ENCODE data around the gene TMEM98. TPM values are rescaled to one million over a fixed set of nuclear protein-coding genes. Genes with fewer than 3 reads are reported as not detected.

Gene TMEM98
- total and polyA plus RNA-seq, 9 of the 15 experiments (the other 6 are each of a cell fraction or from before 2014, with no cell fraction given): 33.5 to 164 (median 84.7) TPM

DNA sequence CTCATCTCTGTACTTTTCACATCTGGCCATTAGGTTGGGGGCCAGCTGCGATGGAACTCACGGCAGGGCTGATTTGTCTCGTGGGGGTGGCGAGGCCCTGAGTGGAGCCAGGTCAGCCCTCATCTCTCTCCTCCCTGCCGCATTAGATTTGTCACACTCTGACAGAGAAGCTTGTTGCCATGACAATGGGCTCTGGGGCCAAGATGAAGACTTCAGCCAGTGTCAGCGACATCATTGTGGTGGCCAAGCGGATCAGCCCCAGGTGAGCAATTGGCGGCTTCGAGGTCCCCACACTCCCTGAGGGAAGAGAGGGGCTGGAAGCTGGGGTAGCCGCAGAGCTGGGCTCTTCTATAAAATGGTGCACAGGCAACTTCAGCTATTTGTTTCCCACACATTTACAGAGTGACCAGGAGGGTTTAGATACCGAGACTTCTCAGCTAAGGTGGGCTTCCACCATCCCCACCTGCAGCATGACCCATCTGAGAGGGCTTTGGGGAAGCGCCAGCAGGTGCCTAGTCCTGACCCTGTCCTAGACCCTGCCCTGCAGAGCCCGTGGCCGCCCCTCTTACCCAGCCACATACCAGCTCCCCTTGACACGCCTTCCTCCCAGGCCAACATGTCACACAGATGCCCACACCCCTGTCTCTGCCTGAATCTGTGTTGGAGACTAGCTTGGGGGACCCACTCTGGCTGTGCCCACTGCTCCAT is 8.4 kb downstream of the TMEM98 start:
- no peak overlapping the region for H3K27ac ChIP-seq (ENCODE audit: extremely low read depth, low read depth, low read length)
- in situ Hi-C loops (cut with MboI) (no loop called here), intact Hi-C loops (cut with micrococcal nuclease) (loop anchor here (2.0 kb wide), 1 partner anchor 60 kb away; the partner anchor contains the start of gene MYO1D)
- H3K4me3 ChIP-seq: no peak overlapping the region
- ChIA-PET POLR2A (interaction anchor here (0.5 to 0.8 kb wide), 3 partner anchors 20 to 59 kb away, joined by 3 read pairs; partner anchors contain the start of gene MYO1D), CTCF (ENCODE audit: low intra/inter-chr PET ratio) (interaction anchor here (0.6 to 2.3 kb wide), 5 partner anchors 128 to 455 kb away, joined by 3 to 29 read pairs (median 4); no protein-coding TSS in a partner anchor)
- DNase-seq (ENCODE audit: extremely low read depth in 1 of 4, low spot score in 3 of 4) (no peak), ATAC-seq (peak; percentile 60; the same call in 2 of the 3 replicates), FAIRE-seq (no peak)
- H2AFZ ChIP-seq (ENCODE audit: low read depth, low read length): no peak overlapping the region
- WGBS (ENCODE audit: insufficient coverage, low coverage, missing lambda C conversion rate): 66% methylated on average over 15 of the region's 15 CpGs
- no peaks in the 10 kb centered on the region for H4K20me1 ChIP-seq (replicated peaks; ENCODE audit: control insufficient read depth, insufficient read depth, low read length)
- H3K9me1 ChIP-seq (ENCODE audit: control insufficient read depth, insufficient read depth, low read length): no peaks in the 10 kb centered on the region
- no peaks in the 10 kb centered on the region; the same call in 1 of the 2 replicates for H3K9me3 ChIP-seq (replicated peaks; ENCODE audit: control insufficient read depth, insufficient read depth, low read depth, low read length)
- no peak overlapping the region for H3K9ac ChIP-seq (ENCODE audit: insufficient read depth in 1 of 2, low read depth in 2 of 2, low read length in 2 of 2)
- peaks cover 6 to 8% of the 10 kb centered on the region in 2 experiments; a peak in 4 of 5 replicates for H3K4me1 ChIP-seq (replicated peaks in 1 of 2; ENCODE audit: control insufficient read depth in 2 of 2, insufficient read depth in 2 of 2, low read length in 2 of 2)
- BruUV-seq (replicated peaks): no TSS peak
- no peaks in the 10 kb centered on the region for H3K27me3 ChIP-seq (ENCODE audit: control insufficient read depth in 2 of 2, insufficient read depth in 2 of 2, low read length in 2 of 2)
- TF ChIP-seq RFX1 (IDR thresholded peaks at IDR 0.05): peak; percentile 74
- TF ChIP-seq, protein P1, sequence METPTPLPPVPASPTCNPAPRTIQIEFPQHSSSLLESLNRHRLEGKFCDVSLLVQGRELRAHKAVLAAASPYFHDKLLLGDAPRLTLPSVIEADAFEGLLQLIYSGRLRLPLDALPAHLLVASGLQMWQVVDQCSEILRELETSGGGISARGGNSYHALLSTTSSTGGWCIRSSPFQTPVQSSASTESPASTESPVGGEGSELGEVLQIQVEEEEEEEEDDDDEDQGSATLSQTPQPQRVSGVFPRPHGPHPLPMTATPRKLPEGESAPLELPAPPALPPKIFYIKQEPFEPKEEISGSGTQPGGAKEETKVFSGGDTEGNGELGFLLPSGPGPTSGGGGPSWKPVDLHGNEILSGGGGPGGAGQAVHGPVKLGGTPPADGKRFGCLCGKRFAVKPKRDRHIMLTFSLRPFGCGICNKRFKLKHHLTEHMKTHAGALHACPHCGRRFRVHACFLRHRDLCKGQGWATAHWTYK (CRISPR knock-in tag; IDR thresholded peaks at IDR 0.05): no peak
- H3K36me3 ChIP-seq (ENCODE audit: control insufficient read depth, insufficient read depth, low read length): peaks cover 77% of the 10 kb centered on the region
- no peak overlapping the region for H3K4me2 ChIP-seq (ENCODE audit: insufficient read depth, low read length)
- no peaks in the 10 kb centered on the region for H3K79me2 ChIP-seq (ENCODE audit: control insufficient read depth, insufficient read depth, low read length)

Measured in K562 (cell line).